Measurements from ENCODE around the gene TMEM190. TPM values are rescaled to one million over a fixed set of nuclear protein-coding genes. Genes with fewer than 3 reads are reported as not detected.

Gene TMEM190
- total RNA-seq, 1 experiment from 2014 or later, result not detected

DNA sequence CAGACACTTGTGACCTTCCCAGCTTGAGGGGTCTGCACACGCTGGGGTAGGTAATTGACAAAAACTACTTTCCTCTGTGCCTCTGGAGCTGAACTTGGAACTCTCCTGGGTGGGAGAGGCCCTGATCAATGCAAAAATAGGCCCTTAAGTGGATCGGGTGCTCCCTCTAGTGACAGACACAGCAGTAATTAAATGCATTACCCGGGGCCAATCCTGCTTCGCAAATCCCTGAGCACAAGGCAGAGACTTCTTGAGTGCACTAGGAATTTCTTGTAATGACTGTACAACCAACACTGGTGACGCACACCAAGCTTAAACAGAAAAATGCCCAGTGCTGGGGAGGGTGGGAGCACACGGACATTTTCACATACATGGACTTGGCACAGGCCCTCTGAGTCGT, 41.6 kb downstream of the TMEM190 start:
- no peaks in the 10 kb centered on the region for H3K36me3 ChIP-seq (ENCODE audit: control insufficient read depth in 1 of 2, insufficient read depth in 2 of 2, low read length in 2 of 2)
- peak overlapping the region; percentile 86 for H2AFZ ChIP-seq (ENCODE audit: low read depth, low read length, poor library complexity, severe bottlenecking)
- no peaks in the 10 kb centered on the region for H3K9me3 ChIP-seq (ENCODE audit: control insufficient read depth in 1 of 2, insufficient read depth in 1 of 2, low read depth in 1 of 2, low read length in 2 of 2)
- ATAC-seq, result peak; percentile 99
- no peaks in the 10 kb centered on the region for H3K27me3 ChIP-seq (ENCODE audit: insufficient read depth, low read length)
- no peaks in the 10 kb centered on the region for H3K9me2 ChIP-seq (ENCODE audit: insufficient read depth)
- BruUV-seq (replicated peaks), result no TSS peak
- H3K4me3 ChIP-seq (replicated peaks in 1 of 2; ENCODE audit: low read depth in 1 of 2, low read length in 2 of 2), result no peak overlapping the region
- no peak overlapping the region for H3K9ac ChIP-seq (ENCODE audit: low read length)
- no peaks in the 10 kb centered on the region for H4K20me1 ChIP-seq (ENCODE audit: insufficient read depth)
- peak; percentile 74 for DNase-seq (ENCODE audit: low read depth, low spot score)
- RAD21 ChIA-PET (ENCODE audit: low non-redundant PET in 1 of 2, low total read pairs in 2 of 2, uncharacterized antibody in 2 of 2, unreplicated experiment in 2 of 2), result interaction anchor here (0.6 to 1.2 kb wide), 5 partner anchors 159 to 288 kb away, joined by 3 to 4 read pairs (median 3); partner anchors contain the start of gene PPP6R1 (in 1 of the 2)
- CTCF ChIA-PET, result interaction anchor here (0.5 to 1.9 kb wide), 16 partner anchors 86 to 739 kb away, joined by 3 to 14 read pairs (median 4); partner anchors contain the start of genes DNAAF3, PPP1R12C and PPP6R1
- intact Hi-C loops (cut with micrococcal nuclease), result loop anchor here (1.0 kb wide), 3 partner anchors 206 to 330 kb away; no protein-coding TSS in a partner anchor
- H3K27ac ChIP-seq (ENCODE audit: low read depth, low read length), result no peak overlapping the region
- POLR2A ChIA-PET, result interaction anchor here (1.5 kb wide), 1 partner anchor 11 kb away, joined by 5 read pairs; the partner anchor contains the start of gene UBE2S
- no peak overlapping the region for H3K4me2 ChIP-seq (ENCODE audit: low read length)
- no peaks in the 10 kb centered on the region for H3K79me2 ChIP-seq (ENCODE audit: insufficient read depth, low read length)
- H3K4me1 ChIP-seq (ENCODE audit: control insufficient read depth in 1 of 2, insufficient read depth in 2 of 2, low read length in 2 of 2), result peaks cover 2 to 6% of the 10 kb centered on the region in 2 experiments; a peak in 1 of 4 replicates
- TF ChIP-seq YY1 (IDR thresholded peaks at IDR 0.05; ENCODE audit: extremely low read depth, insufficient replicate concordance, low read depth, low read length), result peak; percentile 14
- peak; percentile 97 for TF ChIP-seq RAD21 (IDR thresholded peaks at IDR 0.05; ENCODE audit: low read depth)
- no peak for TF ChIP-seq EZH2phosphoT487 (IDR thresholded peaks at IDR 0.05; ENCODE audit: borderline replicate concordance)
- TF ChIP-seq TCF7L2 (IDR thresholded peaks at IDR 0.05; ENCODE audit: borderline replicate concordance, extremely low read depth, insufficient read depth, insufficient read length), result no peak
- no peak for TF ChIP-seq CEBPB (IDR thresholded peaks at IDR 0.05; ENCODE audit: low read depth)
- TF ChIP-seq, protein P1, sequence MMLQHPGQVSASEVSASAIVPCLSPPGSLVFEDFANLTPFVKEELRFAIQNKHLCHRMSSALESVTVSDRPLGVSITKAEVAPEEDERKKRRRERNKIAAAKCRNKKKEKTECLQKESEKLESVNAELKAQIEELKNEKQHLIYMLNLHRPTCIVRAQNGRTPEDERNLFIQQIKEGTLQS (IDR thresholded peaks at IDR 0.05), result no peak
- no peak for TF ChIP-seq SIN3A (IDR thresholded peaks at IDR 0.05; ENCODE audit: low read depth)
- no peak for TF ChIP-seq EGR1 (IDR thresholded peaks at IDR 0.05; ENCODE audit: low read depth)
- TF ChIP-seq SP1 (IDR thresholded peaks at IDR 0.05; ENCODE audit: low read depth), result no peak
- no peak for TF ChIP-seq POLR2AphosphoS5 (IDR thresholded peaks at IDR 0.05; ENCODE audit: low read depth, low read length)
- peak; percentile 86 for TF ChIP-seq CBX3 (IDR thresholded peaks at IDR 0.05; ENCODE audit: low read depth)
- TF ChIP-seq, protein P2, sequence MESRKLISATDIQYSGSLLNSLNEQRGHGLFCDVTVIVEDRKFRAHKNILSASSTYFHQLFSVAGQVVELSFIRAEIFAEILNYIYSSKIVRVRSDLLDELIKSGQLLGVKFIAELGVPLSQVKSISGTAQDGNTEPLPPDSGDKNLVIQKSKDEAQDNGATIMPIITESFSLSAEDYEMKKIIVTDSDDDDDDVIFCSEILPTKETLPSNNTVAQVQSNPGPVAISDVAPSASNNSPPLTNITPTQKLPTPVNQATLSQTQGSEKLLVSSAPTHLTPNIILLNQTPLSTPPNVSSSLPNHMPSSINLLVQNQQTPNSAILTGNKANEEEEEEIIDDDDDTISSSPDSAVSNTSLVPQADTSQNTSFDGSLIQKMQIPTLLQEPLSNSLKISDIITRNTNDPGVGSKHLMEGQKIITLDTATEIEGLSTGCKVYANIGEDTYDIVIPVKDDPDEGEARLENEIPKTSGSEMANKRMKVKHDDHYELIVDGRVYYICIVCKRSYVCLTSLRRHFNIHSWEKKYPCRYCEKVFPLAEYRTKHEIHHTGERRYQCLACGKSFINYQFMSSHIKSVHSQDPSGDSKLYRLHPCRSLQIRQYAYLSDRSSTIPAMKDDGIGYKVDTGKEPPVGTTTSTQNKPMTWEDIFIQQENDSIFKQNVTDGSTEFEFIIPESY (IDR thresholded peaks at IDR 0.05; ENCODE audit: extremely low read depth, insufficient replicate concordance, low read length), result no peak
- TF ChIP-seq ELF1 (IDR thresholded peaks at IDR 0.05; ENCODE audit: borderline replicate concordance, low read depth), result no peak
- TF ChIP-seq, protein P3, sequence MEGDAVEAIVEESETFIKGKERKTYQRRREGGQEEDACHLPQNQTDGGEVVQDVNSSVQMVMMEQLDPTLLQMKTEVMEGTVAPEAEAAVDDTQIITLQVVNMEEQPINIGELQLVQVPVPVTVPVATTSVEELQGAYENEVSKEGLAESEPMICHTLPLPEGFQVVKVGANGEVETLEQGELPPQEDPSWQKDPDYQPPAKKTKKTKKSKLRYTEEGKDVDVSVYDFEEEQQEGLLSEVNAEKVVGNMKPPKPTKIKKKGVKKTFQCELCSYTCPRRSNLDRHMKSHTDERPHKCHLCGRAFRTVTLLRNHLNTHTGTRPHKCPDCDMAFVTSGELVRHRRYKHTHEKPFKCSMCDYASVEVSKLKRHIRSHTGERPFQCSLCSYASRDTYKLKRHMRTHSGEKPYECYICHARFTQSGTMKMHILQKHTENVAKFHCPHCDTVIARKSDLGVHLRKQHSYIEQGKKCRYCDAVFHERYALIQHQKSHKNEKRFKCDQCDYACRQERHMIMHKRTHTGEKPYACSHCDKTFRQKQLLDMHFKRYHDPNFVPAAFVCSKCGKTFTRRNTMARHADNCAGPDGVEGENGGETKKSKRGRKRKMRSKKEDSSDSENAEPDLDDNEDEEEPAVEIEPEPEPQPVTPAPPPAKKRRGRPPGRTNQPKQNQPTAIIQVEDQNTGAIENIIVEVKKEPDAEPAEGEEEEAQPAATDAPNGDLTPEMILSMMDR (IDR thresholded peaks at IDR 0.05 in 2 of 3, conservative IDR thresholded peaks at IDR 0.05 in 1 of 3; ENCODE audit: borderline replicate concordance in 1 of 3, insufficient read depth in 1 of 3, low read depth in 2 of 3, low read length in 2 of 3), result peak; percentile 69 to 87 (median 80)
- no peak for TF ChIP-seq ZNF274 (IDR thresholded peaks at IDR 0.05; ENCODE audit: low read depth, low read length)
- TF ChIP-seq, protein P4, sequence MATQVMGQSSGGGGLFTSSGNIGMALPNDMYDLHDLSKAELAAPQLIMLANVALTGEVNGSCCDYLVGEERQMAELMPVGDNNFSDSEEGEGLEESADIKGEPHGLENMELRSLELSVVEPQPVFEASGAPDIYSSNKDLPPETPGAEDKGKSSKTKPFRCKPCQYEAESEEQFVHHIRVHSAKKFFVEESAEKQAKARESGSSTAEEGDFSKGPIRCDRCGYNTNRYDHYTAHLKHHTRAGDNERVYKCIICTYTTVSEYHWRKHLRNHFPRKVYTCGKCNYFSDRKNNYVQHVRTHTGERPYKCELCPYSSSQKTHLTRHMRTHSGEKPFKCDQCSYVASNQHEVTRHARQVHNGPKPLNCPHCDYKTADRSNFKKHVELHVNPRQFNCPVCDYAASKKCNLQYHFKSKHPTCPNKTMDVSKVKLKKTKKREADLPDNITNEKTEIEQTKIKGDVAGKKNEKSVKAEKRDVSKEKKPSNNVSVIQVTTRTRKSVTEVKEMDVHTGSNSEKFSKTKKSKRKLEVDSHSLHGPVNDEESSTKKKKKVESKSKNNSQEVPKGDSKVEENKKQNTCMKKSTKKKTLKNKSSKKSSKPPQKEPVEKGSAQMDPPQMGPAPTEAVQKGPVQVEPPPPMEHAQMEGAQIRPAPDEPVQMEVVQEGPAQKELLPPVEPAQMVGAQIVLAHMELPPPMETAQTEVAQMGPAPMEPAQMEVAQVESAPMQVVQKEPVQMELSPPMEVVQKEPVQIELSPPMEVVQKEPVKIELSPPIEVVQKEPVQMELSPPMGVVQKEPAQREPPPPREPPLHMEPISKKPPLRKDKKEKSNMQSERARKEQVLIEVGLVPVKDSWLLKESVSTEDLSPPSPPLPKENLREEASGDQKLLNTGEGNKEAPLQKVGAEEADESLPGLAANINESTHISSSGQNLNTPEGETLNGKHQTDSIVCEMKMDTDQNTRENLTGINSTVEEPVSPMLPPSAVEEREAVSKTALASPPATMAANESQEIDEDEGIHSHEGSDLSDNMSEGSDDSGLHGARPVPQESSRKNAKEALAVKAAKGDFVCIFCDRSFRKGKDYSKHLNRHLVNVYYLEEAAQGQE (IDR thresholded peaks at IDR 0.05; ENCODE audit: low read depth), result no peak
- TF ChIP-seq POLR2A (IDR thresholded peaks at IDR 0.05; ENCODE audit: borderline replicate concordance, extremely low read depth, insufficient read depth, insufficient read length), result no peak
- TF ChIP-seq ZFX (IDR thresholded peaks at IDR 0.05), result no peak
- no peak for TF ChIP-seq SRF (IDR thresholded peaks at IDR 0.05; ENCODE audit: low read depth)
- TF ChIP-seq FOSL1 (IDR thresholded peaks at IDR 0.05; ENCODE audit: low read depth), result no peak
- no peak for TF ChIP-seq JUND (IDR thresholded peaks at IDR 0.05)
- TF ChIP-seq EZH2 (IDR thresholded peaks at IDR 0.05), result no peak
